H4 (cell line): ENCODE measurements around the gene AKAP12. TPM values are rescaled to one million over a fixed set of nuclear protein-coding genes. Genes with fewer than 3 reads are reported as not detected.

Experiments used
- DNase-seq: peaks from one replicate; pipeline ENCODE4 v3.0.0-alpha.2; 2015; ENCODE audit warnings: low spot score
- total RNA-seq: library from RNA; depleted of rRNA; stranded (reverse); fragments of >200 nt; shearing (Covaris generic); gene quantifications from 2 replicates; pipeline ENCODE4 v1.2.3, GENCODE V29; 2014; rRNA removed

AKAP12 gene, protein sequence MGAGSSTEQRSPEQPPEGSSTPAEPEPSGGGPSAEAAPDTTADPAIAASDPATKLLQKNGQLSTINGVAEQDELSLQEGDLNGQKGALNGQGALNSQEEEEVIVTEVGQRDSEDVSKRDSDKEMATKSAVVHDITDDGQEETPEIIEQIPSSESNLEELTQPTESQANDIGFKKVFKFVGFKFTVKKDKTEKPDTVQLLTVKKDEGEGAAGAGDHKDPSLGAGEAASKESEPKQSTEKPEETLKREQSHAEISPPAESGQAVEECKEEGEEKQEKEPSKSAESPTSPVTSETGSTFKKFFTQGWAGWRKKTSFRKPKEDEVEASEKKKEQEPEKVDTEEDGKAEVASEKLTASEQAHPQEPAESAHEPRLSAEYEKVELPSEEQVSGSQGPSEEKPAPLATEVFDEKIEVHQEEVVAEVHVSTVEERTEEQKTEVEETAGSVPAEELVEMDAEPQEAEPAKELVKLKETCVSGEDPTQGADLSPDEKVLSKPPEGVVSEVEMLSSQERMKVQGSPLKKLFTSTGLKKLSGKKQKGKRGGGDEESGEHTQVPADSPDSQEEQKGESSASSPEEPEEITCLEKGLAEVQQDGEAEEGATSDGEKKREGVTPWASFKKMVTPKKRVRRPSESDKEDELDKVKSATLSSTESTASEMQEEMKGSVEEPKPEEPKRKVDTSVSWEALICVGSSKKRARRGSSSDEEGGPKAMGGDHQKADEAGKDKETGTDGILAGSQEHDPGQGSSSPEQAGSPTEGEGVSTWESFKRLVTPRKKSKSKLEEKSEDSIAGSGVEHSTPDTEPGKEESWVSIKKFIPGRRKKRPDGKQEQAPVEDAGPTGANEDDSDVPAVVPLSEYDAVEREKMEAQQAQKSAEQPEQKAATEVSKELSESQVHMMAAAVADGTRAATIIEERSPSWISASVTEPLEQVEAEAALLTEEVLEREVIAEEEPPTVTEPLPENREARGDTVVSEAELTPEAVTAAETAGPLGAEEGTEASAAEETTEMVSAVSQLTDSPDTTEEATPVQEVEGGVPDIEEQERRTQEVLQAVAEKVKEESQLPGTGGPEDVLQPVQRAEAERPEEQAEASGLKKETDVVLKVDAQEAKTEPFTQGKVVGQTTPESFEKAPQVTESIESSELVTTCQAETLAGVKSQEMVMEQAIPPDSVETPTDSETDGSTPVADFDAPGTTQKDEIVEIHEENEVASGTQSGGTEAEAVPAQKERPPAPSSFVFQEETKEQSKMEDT (N-terminal part only)
- 4.8 and 6.5 TPM in 2 replicates for total RNA-seq

DNA sequence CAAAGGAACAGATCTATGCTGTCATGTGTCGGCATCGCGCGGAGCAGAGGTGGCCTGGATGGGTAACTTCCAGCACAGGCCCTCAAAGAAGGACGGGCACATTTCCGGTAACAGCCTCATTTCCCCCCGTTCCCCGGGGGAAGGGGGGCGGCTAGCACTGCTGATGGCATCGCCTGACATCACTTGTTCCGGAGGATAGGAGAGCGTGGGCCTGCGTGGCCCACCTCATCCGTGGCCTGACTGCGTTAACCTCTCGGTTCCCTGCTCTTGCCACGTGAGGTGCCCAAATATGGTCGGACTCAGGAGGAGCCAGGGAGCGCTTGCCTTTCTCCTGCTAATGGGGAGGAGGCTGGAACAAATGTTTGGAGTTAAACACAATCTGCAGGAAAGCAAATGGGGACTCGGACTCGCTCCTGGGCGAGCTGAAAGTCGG lies at the start of gene AKAP12:
TSS of gene AKAP12 (plus strand) at position 365 of the 433 bp plus-strand sequence. CDS start 596 bp downstream, outside the sequence.
- DNase-seq, result no peak

DNA sequence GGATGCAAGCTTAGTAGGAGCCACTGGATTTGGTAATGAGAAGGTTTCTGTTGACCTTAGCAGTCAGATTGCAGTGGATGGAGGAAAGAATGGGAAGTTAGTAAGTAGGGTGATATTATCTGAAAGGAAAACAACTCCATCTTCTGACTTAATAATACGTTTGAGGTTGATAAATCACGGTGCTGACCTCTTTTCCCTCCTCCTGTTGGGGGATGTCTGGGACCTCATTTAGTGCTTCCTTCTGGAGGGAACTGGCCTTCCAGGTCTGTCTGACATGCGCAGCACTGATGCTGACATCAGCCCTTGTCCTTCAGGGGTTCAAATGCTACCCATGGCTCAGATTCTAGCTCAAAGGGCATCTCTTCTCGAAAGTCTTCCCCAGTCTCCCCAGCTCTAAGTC lies 48.2 kb upstream of the AKAP12 start:
- DNase-seq, result no peak

DNA sequence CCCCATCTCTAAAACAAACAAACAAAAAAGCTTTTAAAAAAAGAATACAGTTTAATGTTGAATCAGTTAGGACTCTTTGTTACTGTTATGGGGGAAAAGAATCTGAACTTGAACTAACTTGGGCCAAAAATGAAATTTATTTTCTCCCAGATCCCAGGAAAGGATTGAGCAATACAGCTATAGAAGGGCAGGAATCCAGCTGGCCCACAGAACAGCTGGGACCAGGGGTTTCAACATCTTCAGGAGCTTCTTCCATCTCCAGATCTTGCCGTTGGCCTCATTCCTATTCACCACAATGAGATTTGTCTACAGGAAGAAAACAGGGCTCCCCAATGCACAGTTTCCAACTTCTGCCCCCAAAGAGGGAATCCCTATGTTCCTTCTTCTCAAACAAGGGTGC lies 43.2 kb upstream of the AKAP12 start:
- DNase-seq, result no peak

DNA sequence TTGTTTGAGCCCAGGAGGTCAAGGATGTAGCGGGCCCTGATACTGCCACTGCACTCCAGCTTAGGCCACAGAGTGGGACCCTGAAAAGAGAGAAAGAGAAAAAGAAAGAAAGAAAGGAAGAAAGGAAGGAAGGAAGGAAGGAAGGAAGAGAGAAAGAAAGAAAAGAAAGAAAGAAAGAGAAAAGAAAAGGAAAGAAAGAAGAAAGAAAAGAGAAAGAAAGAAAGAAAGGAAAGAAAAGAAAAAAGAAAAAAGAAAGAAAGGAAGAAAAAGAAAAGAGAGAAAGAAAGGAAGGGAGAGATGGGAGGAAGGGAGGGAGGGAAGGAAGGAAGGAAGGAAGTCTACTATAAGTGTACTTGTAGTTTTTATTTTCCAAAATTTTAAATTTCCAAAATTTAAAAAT lies 42.2 kb upstream of the AKAP12 start:
- no peak for DNase-seq

DNA sequence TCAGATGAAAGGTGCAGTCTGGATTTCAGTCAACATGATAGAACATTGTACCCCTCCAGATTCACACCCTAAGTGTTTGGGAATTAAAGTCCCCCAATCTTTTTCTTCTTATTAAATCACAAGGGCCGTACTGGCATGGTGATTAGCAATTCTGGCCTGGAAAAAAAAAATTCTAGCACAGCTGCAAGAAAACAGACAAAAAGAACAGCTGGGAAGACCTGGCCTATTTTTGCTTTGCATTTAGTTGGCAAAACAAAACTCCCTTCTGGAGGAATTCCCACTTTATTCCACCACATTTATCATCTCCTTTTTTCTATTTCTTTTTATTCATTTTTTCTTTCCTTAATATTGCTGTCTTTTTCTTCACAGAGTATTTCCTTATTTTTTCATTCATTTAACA lies 39.8 kb upstream of the AKAP12 start:
- no peak for DNase-seq

DNA sequence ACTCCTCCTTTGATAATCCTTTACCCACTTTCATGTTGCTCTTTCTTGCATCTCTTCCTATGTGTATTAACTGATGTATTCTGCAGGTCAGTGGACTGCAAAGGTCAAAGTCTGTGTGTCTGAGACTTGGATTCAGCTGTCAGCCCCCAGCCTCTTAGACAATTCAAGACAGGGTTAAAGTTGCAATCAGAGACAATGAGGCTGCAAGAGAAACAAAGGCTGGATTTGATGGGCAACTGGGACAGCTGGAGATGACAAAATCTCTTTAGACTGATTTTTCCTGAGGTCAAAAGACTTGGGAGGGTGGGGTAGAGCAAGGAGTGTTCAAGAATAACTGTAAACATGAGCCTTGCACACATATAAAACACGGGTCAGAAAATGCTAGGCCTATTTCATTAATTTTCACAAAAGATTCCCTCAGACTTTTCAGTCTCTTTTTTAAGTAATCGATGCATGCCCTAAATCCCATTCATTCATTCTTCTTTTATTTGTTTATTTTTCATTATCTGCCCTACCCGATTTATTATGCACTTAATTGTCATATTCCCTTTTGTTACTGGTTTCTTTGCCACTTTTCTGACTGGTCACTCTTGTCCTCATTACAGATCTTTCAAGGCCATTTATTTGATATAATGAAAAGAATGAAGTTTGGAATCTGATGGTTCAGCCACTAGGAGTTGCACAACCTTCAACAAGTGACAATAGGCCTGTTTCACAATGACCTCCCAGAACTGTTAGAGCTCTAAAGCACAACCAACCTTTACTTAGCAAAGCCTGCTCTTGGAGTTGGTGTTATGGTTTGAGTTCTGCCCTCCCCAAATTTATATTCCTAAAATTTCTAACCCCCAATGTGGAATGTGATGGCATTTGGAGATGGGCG lies 33.8 kb upstream of the AKAP12 start:
- DNase-seq, result no peak

DNA sequence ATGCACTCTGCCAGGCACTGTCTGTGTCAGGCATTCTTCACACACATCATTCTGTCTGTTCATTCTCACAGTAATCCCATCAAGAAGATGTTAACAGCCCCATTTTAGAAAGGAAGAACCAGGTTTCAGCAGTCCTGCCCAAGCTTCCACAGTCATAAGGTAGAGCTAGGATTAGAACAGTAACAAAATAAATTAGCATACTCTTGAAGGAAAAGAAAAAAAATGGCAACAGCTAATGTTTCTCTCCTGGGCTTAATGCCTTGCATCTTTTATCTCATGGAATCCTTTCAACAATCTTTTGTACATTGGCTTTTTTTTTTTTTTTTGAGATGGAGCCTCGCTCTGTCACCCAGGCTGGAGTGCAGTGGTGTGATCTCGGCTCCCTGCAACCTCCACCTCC lies 32.1 kb upstream of the AKAP12 start:
- DNase-seq, result no peak

DNA sequence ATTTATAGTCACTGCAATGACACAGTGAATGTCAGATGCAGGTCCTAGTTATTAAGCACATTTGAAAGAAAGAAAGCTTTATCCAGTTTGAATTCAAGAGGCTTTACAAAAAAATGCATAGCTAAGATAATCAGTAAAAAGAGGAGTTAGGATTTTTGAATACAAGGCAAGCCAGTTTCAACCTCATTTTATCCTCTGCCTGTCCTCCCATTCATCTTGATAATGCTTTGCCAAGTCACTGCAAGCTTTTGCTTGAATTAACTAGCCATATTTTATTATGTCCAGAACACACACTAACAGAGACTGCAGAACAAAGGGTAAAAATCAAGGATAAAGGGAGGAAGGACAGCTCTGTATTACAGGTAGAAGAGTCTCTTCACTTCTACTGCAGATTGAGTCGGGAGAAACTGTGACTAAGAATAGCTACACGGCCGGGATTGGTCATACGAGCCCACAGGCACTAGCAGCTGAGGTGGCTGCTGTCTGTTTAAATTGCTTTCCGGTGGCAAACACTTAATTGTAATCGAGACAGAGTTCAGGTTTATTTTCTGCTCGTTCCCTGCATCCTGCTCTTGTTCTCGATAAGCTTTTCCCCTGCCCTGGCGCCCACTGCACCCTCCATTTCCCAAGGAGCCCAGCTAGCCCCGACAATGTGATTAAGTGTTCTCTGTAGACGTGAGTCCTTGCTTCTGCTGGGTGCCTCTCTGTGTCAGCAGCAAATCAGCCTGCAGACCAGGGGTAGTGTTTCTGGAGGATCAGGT lies 30.5 kb upstream of the AKAP12 start:
- peak; percentile 3 for DNase-seq

DNA sequence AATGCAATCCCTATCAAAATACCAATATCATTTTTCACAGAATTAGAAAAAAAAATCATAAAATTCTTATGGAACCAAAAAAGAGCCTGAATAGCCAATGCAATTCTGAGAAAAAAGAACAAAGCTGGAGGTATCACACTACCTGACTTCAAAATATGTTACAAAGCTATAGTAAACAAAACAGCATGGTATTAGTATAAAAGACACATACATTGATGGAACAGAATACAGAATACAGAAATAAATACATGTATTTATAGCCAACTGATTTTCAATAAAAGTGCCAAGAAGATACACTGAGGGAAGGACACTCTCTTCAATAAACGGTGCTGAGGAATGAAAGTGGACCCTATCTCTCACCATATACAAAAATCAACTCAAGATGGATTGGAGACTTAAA lies 28.7 kb upstream of the AKAP12 start:
- DNase-seq, result no peak

DNA sequence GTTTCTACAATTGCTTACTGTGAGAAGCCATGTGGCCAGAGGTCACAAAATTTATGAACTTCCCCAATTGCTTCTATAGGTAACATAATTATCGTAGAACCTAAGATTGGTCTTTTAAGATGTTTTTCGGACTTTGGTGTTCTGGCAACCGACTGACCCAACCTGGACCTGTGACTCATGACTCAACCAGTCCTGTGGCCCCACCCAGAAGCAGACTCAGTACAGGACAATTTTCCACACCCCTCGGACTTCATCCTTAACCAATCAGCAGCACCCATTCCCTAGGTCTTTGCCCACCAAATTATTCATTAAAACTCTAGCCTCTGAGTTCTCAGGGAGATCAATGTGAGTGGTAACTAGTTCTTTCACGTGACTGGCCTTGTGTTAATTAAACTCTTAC lies 26.4 kb upstream of the AKAP12 start:
- no peak for DNase-seq

DNA sequence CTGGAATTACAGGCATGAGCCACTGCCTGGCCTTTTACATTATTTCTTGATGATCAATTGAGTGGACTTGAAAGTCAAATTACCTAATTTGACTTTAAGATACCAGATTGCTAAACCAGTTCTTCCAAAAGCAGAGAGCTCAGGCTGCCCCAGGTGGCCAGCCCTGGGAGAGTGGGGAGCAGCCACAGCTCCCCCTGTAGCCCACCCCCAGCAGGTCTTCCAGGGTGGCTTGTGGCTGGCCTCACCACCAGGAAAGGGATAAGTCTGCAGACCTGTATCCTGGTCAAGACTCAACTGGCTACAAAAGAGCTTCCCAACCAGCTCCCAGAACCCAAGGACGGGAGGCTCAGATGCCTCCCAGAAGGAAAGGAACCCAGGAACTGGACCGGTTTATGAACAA lies 23.8 kb upstream of the AKAP12 start:
- no peak for DNase-seq

DNA sequence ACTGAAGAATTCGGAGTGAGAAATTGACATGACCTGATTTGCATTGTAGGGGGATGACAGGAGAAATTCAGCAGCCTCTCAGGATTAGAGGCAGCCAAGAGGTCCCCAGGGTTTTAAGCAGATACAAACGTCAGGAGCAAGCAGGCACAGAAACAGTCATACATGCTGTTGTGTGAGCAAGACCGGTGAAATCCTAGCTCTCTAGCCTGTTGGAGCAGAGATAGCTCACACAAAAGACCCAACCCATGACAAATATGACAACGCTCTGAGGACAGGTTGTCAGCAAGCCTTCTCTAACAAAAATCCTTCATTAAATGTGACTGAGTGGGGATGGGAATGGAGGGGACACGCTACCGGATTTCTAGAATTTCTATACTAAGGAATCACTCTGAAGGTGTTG lies 23.0 kb upstream of the AKAP12 start:
- DNase-seq, result no peak

DNA sequence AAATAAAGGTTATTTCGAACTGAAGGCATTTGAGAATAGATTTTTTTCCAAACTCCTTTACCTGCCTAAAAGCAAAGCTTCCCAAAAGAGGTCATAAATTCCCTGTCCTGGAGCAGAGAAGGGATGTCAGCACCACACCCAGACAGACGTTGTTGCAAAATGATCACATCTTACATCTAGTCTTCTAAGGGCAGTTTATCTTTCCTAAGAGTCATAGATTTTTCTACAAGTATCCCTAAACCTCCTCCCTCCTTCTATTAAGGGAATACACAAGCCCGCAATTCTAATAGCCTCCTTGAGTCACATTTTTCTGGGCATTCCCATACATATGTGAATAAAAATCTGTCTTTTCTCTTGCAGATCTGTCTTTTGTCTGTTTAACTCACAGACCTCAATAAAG lies 20.6 kb upstream of the AKAP12 start:
- DNase-seq, result no peak

DNA sequence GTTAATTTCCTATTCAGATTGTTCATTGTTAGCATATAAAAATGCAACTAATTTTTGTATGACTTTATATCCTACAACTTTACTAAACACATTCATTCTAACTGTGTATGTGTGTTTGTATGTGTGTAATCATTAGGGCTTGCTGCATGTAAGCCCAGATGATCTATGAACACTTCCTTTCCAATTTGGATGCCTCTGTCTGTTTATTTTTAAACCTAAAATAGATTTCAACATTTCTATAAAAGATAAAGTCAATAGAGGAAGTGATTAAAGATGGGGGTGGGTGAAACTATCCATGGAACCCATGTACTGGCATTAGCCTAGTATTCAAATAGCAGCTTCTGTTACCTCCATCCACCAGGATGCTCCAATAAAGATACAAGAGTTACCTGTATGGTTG lies 15.7 kb upstream of the AKAP12 start:
- no peak for DNase-seq

DNA sequence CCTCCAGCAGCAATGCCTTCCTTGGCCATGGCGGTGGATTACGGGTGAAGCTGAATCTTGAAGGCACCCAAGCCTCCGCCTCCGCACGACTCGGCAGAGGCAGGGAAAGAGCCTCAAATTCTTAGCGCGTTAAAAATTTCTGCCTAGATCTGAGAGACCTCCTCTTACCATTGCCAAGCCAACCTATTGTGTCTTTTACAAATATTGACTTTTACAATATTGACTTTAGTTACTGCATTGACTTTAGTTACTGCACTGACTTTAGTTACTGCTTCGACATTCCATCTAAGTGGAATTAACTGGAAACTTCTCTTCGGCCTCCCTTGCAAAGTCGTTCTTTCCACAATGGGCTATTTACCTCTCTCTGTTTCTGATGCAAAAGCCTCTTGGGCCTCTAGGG lies 13.8 kb upstream of the AKAP12 start:
- DNase-seq, result no peak

DNA sequence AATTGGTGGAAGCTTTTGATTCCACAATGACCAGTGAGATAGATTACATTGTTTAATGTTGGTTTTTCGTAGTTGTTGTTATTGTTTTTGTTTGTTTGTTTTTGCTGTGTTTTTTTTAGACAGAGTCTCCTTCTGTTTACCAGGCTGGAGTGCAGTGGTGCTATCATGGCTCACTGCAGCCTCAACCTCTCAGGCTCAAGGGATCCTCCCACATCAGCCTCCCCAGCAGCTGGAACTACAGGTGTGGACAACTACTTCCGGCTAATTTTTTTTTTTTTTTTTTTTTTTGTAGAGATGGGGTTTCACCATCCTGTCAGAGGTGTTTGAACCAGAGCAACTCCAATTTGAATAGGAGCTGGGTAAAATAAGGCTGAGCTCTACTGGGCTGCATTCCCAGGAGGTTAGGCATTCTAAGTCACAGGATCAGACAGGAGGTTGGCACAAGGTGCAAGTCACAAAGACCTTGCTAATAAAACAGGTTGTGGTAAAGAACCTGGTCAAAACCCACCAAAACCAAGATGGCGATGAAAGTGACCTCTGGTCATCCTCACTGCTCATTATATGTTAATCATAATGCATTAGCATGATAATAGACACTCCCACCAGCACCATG lies 10.9 kb upstream of the AKAP12 start:
- DNase-seq, result no peak

DNA sequence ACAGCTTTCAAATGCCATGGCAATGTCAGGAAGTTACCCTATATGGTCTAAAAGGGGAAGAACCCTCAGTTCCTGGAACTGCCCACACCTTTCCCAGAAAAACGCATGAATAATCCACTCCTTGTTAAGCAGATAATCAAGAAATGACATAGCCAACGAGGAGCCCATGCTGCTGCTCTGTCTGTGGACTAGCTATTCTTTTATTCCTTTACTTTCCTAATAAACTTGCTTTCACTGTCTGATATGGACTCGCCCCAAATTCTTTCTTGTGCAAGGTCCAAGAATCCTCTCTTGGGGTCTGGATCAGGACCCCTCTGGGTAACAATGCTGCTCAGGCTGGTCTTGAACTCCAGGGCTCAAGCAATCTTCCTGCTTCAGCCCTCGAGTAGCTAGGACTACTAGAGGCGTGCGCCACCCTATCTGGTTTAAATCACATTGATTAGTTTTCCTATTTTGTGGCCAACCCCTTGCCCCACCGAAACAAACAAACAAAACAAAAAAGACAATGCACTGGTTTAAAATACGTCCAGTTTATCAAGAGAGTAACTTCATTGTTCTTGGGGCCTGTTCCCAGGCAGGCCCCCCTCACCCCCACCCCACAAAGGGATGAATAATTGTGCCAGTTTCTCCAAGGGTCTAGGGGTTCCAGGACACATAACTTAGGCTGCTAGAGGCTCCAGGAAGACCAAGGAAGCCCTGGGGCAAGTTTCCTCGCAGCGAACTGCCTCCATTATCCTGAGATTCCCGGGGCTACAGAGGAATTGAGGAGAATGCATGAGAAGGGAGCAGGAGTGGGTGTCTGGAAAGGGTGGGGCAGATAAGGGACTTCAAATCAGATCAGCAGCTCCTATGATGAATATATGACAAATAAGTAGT lies 10.1 kb upstream of the AKAP12 start:
- DNase-seq, result no peak

DNA sequence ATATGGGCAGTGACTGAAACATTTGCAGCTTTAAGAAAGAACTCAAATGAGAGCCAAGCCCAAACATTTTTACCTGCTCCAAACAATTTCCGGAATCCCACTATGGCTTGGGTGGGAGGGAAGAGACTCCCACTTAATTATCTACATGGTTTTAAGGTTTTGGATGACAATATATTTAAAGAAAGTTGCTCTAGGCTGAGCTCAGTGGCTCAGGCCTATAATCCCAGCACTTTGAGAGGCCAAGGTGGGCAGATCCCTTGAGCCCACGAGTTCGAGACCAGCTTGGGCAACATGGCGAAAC lies 9.5 kb upstream of the AKAP12 start:
- DNase-seq, result no peak

DNA sequence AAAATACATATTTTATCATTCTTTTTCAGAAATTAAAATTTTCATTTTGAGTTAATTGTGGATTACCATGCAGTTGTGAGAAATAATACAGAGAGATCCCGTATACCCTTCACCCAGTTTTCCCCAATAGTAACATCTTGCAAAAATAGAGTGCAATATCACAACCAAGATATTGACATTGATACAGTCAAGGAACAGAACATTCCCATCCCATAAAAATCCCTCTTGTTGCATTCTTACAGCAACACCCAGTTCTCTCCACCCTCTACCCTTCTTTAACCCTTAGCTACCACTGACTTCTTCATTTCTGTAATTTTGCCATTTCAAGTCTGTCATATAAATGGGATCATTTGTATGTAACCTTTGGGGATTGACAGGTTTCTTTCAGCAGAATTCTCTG lies 6.9 kb upstream of the AKAP12 start:
- DNase-seq, result no peak
